MM.1S (cell line): ENCODE measurements around the gene CHI3L1.

ENCODE experiments used
- DNase-seq: peaks from one replicate; pipeline ENCODE4 v3.0.0-alpha.2; 2015
- H2AFZ ChIP-seq: fragments of 300-600 bp; sonication (generic); 2 replicates; pipeline ENCODE4 v1.6.0; 2016; ENCODE audit warnings: antibody characterized with exemption, low read length
- H3F3A ChIP-seq: fragments of 300-600 bp; sonication (generic); 2 replicates; pipeline ENCODE4 v1.6.1; 2016; ENCODE audit warnings: mild to moderate bottlenecking, antibody characterized with exemption, low read length, moderate library complexity, mixed read lengths; ENCODE audit not compliant: insufficient read depth
- H3K27ac ChIP-seq: fragments of 300-600 bp; sonication (generic); 2 replicates; pipeline ENCODE4 v1.5.1; 2016; ENCODE audit warnings: mild to moderate bottlenecking, low read length
- H3K27me3 ChIP-seq: fragments of 300-600 bp; sonication (generic); replicated peaks from 2 replicates; pipeline ENCODE4 v1.6.0; 2016; ENCODE audit warnings: low read length; ENCODE audit not compliant: insufficient read depth
- H3K36me3 ChIP-seq: fragments of 300-600 bp; sonication (generic); replicated peaks from 2 replicates; pipeline ENCODE4 v1.6.1; 2016; ENCODE audit warnings: mild to moderate bottlenecking, low read length, mixed read lengths; ENCODE audit not compliant: insufficient read depth
- H3K4me1 ChIP-seq: fragments of 300-600 bp; sonication (generic); 2 replicates; pipeline ENCODE4 v1.6.1; 2016; ENCODE audit warnings: low read length, mixed read lengths
- H3K4me2 ChIP-seq: fragments of 300-600 bp; sonication (generic); 2 replicates; pipeline ENCODE4 v1.6.0; 2016; ENCODE audit warnings: low read depth, low read length
- H3K4me3 ChIP-seq: fragments of 300-600 bp; sonication (generic); 2 replicates; pipeline ENCODE4 v1.5.1; 2016; ENCODE audit warnings: low read length, mixed read lengths
- H3K79me2 ChIP-seq: fragments of 300-600 bp; sonication (generic); 2 replicates; pipeline ENCODE4 v1.6.1; 2016; ENCODE audit warnings: mixed run types, low read length, mixed read lengths
- H3K9ac ChIP-seq: fragments of 300-600 bp; sonication (generic); 2 replicates; pipeline ENCODE4 v1.6.1; 2016; ENCODE audit warnings: low read length, mixed read lengths
- H3K9me2 ChIP-seq: fragments of 300-600 bp; sonication (generic); replicated peaks from 2 replicates; pipeline ENCODE4 v1.6.1; 2016; ENCODE audit warnings: mild to moderate bottlenecking, low read length, mixed read lengths; ENCODE audit not compliant: insufficient read depth
- H3K9me3 ChIP-seq: fragments of 300-600 bp; sonication (generic); replicated peaks from 2 replicates; pipeline ENCODE4 v1.6.1; 2016; ENCODE audit warnings: mild to moderate bottlenecking, low read length, mixed read lengths; ENCODE audit not compliant: insufficient read depth
- H4K20me1 ChIP-seq: fragments of 300-600 bp; sonication (generic); 2 replicates; pipeline ENCODE4 v1.6.1; 2016; ENCODE audit warnings: mild to moderate bottlenecking, low read length, moderate library complexity, mixed read lengths; ENCODE audit not compliant: insufficient read depth
- CTCF ChIP-seq: fragments of 300-600 bp; sonication (generic); IDR thresholded peaks from 2 replicates; pipeline ENCODE4 v1.5.1; 2016; ENCODE audit warnings: antibody characterized with exemption, low read length, mixed read lengths
- EZH2 ChIP-seq: fragments of 300-600 bp; sonication (generic); optimal IDR thresholded peaks from 2 replicates; pipeline ENCODE3; 2017; ENCODE audit warnings: low read depth, mild to moderate bottlenecking, antibody characterized with exemption, low read length, mixed read lengths
- EZH2phosphoT487 ChIP-seq: fragments of 300-600 bp; sonication (generic); IDR thresholded peaks from 2 replicates; pipeline ENCODE4 v1.6.1; 2018; ENCODE audit warnings: antibody characterized with exemption, low read length

Gene CHI3L1

GRCh38 chr1:203215573-203215972 is 29.1 kb upstream of the CHI3L1 start:
- Histone ChIP-seq H3F3A (no peaks in the 10 kb centered on the region), H3K4me2 (no peak overlapping the region)
- DNase-seq, result no peak

DNA sequence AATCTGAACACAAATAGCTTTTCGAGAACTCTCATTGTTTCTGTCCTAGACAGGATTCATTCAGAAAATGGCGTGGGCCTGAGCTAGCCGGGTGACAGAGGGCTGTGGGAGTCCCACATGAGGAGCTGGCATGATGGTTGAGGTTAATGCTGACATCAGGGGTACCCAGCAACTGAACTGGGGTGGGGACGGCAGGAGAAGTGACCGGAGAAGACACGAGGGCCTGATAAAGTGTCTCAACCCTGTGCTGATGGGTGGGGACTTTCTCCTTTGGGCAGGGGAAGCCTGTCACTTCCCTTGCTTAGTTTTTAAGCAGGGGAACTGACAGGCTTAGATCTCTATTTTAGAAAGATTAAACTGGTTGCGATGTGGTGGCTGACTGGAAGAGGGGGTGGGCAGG is 28.4 kb upstream of the CHI3L1 start:
- H3K4me1 ChIP-seq, result no peaks in the 10 kb centered on the region
- H4K20me1 ChIP-seq, result no peaks in the 10 kb centered on the region

More at GRCh38 chr1:203215573-203215972, 29.1 kb upstream of the CHI3L1 start:
- Histone ChIP-seq H3K4me1 (no peaks in the 10 kb centered on the region), H3K36me3 (no peaks in the 10 kb centered on the region), H3K9me2 (no peaks in the 10 kb centered on the region), H3K27ac (no peak overlapping the region), H3K79me2 (no peaks in the 10 kb centered on the region), H3K9me3 (no peaks in the 10 kb centered on the region), H3K9ac (no peak overlapping the region), H2AFZ (no peak overlapping the region), H3K4me3 (no peak overlapping the region), H4K20me1 (no peaks in the 10 kb centered on the region), H3K27me3 (no peaks in the 10 kb centered on the region)
- TF ChIP-seq CTCF, result no peak
- no peak for TF ChIP-seq EZH2phosphoT487
- TF ChIP-seq EZH2, result no peak

DNA sequence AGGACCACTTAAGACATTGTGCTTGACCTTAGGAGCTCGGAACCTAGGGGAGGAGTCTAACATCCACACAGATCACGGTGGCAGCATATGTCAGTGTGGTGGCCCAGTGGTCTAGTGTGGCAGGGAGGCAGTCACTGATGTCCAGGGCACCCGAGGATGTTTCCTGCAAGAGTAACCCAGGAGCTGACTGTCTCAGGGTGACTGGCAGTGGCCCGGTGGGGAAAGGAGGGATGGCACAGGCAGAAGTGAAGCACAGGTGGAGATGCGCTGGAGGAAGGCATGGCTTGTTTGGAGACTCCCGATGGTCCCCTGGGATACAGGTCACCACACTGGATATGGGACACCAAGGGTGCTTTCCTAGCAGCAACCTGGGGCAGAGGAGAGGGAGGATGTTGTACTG is 26.6 kb upstream of the CHI3L1 start:
- Histone ChIP-seq H3K4me2 (no peak overlapping the region), H3K79me2 (no peaks in the 10 kb centered on the region), H3K27me3 (no peaks in the 10 kb centered on the region), H4K20me1 (no peaks in the 10 kb centered on the region), H3K9ac (no peak overlapping the region), H3K9me2 (no peaks in the 10 kb centered on the region), H2AFZ (no peak overlapping the region), H3F3A (no peaks in the 10 kb centered on the region), H3K36me3 (no peaks in the 10 kb centered on the region), H3K4me1 (no peaks in the 10 kb centered on the region), H3K27ac (no peak overlapping the region), H3K9me3 (no peaks in the 10 kb centered on the region), H3K4me3 (no peak overlapping the region)
- no peak for TF ChIP-seq EZH2phosphoT487
- TF ChIP-seq EZH2, result no peak
- no peak for TF ChIP-seq CTCF
- no peak for DNase-seq

More for the DNA sequence above, 28.4 kb upstream of the CHI3L1 start:
- Histone ChIP-seq H3K27ac (no peak overlapping the region), H3K4me2 (no peak overlapping the region), H3K9ac (no peak overlapping the region), H3K27me3 (no peaks in the 10 kb centered on the region), H3K9me3 (no peaks in the 10 kb centered on the region), H3F3A (no peaks in the 10 kb centered on the region), H3K4me3 (no peak overlapping the region), H3K36me3 (no peaks in the 10 kb centered on the region), H2AFZ (no peak overlapping the region), H3K9me2 (no peaks in the 10 kb centered on the region), H3K79me2 (no peaks in the 10 kb centered on the region)
- DNase-seq, result no peak
- TF ChIP-seq CTCF (no peak), EZH2phosphoT487 (no peak), EZH2 (no peak)
